ENCODE measurements around the gene GFPT2. TPM values are rescaled to one million over a fixed set of nuclear protein-coding genes. Genes with fewer than 3 reads are reported as not detected.

The GFPT2 gene
- total RNA-seq, 1 experiment from 2014 or later = 0.82 TPM

DNA sequence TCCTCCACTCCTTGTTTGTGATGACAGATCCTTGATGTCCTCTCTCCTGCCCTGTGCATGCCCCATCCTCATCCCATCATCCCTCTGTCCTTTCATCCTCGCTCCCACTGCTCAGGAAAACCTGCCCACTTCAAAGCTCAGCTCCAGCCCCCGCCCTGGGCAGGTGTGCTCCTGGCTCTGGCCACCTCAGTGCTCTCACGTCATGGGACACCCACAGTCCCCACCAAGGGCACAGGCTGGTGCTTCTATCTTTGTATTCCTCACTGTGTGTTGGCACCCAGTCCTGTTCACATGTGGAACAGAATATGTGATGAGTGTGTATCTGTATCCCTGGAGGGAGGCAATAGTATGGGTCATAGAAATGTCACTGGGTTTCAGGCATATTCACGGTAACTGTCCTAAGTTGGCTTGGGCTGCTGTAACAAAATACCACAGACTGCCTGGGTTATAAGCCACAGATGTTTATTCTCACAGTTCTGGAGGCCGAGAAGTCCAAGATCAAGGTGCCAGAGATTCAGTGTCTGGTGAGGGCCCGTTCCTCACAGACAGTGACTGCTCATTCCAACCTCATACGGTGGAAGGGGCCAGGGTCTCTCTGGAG is 13.5 kb downstream of the GFPT2 start:
- H3K27ac ChIP-seq (ENCODE audit: low read depth, low read length, poor library complexity, severe bottlenecking) = no peak overlapping the region
- H3K36me3 ChIP-seq (ENCODE audit: insufficient read depth, low read length, poor library complexity, severe bottlenecking) = no peaks in the 10 kb centered on the region
- H3K4me1 ChIP-seq (ENCODE audit: insufficient read depth, low read length, poor library complexity, severe bottlenecking) = peaks cover 6% of the 10 kb centered on the region
- no peaks in the 10 kb centered on the region for H3K27me3 ChIP-seq (replicated peaks; ENCODE audit: insufficient read depth, low read depth, low read length, poor library complexity)
- intact Hi-C loops (cut with micrococcal nuclease; ENCODE audit: unreplicated experiment) = no loop called here
- no peak for DNase-seq (ENCODE audit: low spot score)
- TF ChIP-seq, protein P1, sequence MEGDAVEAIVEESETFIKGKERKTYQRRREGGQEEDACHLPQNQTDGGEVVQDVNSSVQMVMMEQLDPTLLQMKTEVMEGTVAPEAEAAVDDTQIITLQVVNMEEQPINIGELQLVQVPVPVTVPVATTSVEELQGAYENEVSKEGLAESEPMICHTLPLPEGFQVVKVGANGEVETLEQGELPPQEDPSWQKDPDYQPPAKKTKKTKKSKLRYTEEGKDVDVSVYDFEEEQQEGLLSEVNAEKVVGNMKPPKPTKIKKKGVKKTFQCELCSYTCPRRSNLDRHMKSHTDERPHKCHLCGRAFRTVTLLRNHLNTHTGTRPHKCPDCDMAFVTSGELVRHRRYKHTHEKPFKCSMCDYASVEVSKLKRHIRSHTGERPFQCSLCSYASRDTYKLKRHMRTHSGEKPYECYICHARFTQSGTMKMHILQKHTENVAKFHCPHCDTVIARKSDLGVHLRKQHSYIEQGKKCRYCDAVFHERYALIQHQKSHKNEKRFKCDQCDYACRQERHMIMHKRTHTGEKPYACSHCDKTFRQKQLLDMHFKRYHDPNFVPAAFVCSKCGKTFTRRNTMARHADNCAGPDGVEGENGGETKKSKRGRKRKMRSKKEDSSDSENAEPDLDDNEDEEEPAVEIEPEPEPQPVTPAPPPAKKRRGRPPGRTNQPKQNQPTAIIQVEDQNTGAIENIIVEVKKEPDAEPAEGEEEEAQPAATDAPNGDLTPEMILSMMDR (conservative IDR thresholded peaks at IDR 0.05; ENCODE audit: low read depth, low read length) = no peak
- no peak for TF ChIP-seq EZH2 (IDR thresholded peaks at IDR 0.05; ENCODE audit: borderline replicate concordance, low read depth, low read length, poor library complexity, severe bottlenecking)
- no TSS peak for BruUV-seq (replicated peaks)
- no peaks in the 10 kb centered on the region for H3K9me3 ChIP-seq (ENCODE audit: low read depth, low read length, poor library complexity, severe bottlenecking)
- ChIA-PET CTCF (interaction anchor here (1.0 kb wide), 1 partner anchor 11 kb away, joined by 3 read pairs; no protein-coding TSS in a partner anchor), POLR2A (ENCODE audit: low non-redundant PET) (no interaction called here)
- no peak overlapping the region for H3K4me3 ChIP-seq (ENCODE audit: low read depth, low read length, poor library complexity, severe bottlenecking)

DNA sequence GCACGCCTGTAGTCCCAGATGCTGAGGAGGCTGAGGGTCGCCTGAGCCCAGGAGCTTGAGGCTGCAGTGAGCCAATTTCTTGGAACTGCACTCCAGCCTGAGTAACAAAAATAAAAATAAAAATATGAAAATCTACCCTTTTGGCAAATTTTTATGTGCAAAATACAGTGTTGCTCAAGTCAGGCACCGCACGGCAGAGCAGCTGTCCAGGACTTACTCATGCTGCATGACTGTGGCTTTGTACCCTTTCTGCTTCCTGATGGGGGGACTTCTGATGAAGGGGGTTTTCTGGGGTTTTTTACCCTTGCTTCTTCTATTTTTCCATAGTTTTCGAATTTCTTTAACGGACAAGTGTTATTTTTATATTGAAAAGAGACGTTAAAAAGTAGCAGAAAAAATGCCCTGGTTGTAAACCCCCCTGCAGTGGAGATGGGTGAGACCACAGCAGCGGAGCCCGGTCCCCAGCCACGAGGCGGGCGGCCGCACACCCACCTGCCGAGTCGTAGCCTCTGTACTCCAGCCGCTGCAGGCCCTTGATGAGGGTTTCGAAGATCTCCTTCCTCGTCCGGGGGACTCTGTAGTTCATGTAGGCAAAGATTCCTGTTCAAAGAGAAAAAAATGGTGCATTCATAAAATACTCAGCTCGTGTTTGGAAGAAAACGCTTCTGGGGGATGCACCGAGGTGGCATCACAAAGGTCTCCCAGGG is 15.0 kb downstream of the GFPT2 start:
- Histone ChIP-seq H3K4me1 (ENCODE audit: insufficient read depth, low read length, poor library complexity, severe bottlenecking) (peaks cover 1% of the 10 kb centered on the region), H3K9me3 (ENCODE audit: low read depth, low read length, poor library complexity, severe bottlenecking) (no peaks in the 10 kb centered on the region), H3K27ac (ENCODE audit: low read depth, low read length, poor library complexity, severe bottlenecking) (no peak overlapping the region), H3K27me3 (replicated peaks; ENCODE audit: insufficient read depth, low read depth, low read length, poor library complexity) (no peaks in the 10 kb centered on the region), H3K36me3 (ENCODE audit: insufficient read depth, low read length, poor library complexity, severe bottlenecking) (no peaks in the 10 kb centered on the region), H3K4me3 (ENCODE audit: low read depth, low read length, poor library complexity, severe bottlenecking) (no peak overlapping the region)
- BruUV-seq (replicated peaks) = no TSS peak
- DNase-seq (ENCODE audit: low spot score) = no peak
- CTCF ChIA-PET = interaction anchor here (0.6 to 1.2 kb wide), 2 partner anchors 9 to 22 kb away, joined by 3 to 5 read pairs; no protein-coding TSS in a partner anchor
- TF ChIP-seq, protein P1 (conservative IDR thresholded peaks at IDR 0.05; ENCODE audit: low read depth, low read length) = no peak
- TF ChIP-seq EZH2 (IDR thresholded peaks at IDR 0.05; ENCODE audit: borderline replicate concordance, low read depth, low read length, poor library complexity, severe bottlenecking) = no peak
- intact Hi-C loops (cut with micrococcal nuclease; ENCODE audit: unreplicated experiment) = no loop called here
- POLR2A ChIA-PET (ENCODE audit: low non-redundant PET) = no interaction called here

DNA sequence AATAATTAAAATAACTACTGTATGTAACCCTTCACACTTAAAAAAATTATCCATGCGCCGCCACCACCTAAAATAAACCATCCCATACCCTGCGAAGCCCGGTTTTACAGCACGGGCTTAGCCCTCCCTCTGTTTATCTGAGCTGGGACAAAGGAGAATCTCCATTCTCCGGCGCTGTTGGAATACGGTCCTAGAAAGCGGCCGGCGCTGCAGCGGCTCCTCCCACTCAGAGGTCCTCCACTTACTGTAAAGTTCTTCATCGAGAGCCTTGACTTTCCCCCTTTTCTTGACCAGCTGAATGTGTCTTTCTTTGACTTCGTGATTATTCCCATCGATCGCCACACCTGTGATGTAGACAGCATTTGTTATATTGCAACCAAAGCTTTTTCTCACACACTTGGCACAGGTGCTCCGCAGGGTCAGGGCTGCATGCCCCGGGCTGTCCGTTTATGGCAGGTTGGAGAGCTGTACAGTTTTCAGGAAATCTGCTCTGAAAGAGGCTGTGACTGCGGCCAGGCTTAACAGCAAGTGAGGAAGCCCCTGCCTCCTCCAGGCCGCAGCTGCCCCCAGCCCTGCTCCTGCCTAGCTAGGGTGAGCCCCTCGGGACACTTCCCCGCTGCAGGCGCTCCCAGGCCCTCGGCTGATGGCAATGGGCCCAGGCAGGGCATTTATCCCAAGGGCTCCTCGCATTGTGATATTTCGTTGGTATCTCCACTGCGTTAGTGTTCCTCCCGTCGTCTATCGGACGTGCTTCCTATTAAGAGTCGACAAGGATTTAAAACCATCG is 16.7 kb downstream of the GFPT2 start:
- no peak for DNase-seq (ENCODE audit: low spot score)
- BruUV-seq (replicated peaks) = no TSS peak
- H3K9me3 ChIP-seq (ENCODE audit: low read depth, low read length, poor library complexity, severe bottlenecking) = no peaks in the 10 kb centered on the region
- CTCF ChIA-PET = no interaction called here
- intact Hi-C loops (cut with micrococcal nuclease; ENCODE audit: unreplicated experiment) = no loop called here
- POLR2A ChIA-PET (ENCODE audit: low non-redundant PET) = no interaction called here
- H3K27ac ChIP-seq (ENCODE audit: low read depth, low read length, poor library complexity, severe bottlenecking) = no peak overlapping the region
- H3K36me3 ChIP-seq (ENCODE audit: insufficient read depth, low read length, poor library complexity, severe bottlenecking) = no peaks in the 10 kb centered on the region
- no peaks in the 10 kb centered on the region for H3K27me3 ChIP-seq (replicated peaks; ENCODE audit: insufficient read depth, low read depth, low read length, poor library complexity)
- H3K4me1 ChIP-seq (ENCODE audit: insufficient read depth, low read length, poor library complexity, severe bottlenecking) = no peaks in the 10 kb centered on the region
- TF ChIP-seq, protein P1 (conservative IDR thresholded peaks at IDR 0.05; ENCODE audit: low read depth, low read length) = no peak
- no peak for TF ChIP-seq EZH2 (IDR thresholded peaks at IDR 0.05; ENCODE audit: borderline replicate concordance, low read depth, low read length, poor library complexity, severe bottlenecking)
- no peak overlapping the region for H3K4me3 ChIP-seq (ENCODE audit: low read depth, low read length, poor library complexity, severe bottlenecking)

Data from A673 (cell line).